IMR-90 (cell line): ENCODE measurements around the gene INSM1.

Experiments used
- BHLHE40 ChIP-seq: fragments of 150-350 bp; IDR thresholded peaks from 2 replicates; pipeline ENCODE4 v1.6.1; 2016; ENCODE audit warnings: mild to moderate bottlenecking, low read depth, low read length
- CTCF ChIP-seq: conservative IDR thresholded peaks from 2 replicates; pipeline ENCODE4 v1.5.1; 2012; ENCODE audit warnings: mild to moderate bottlenecking, low read depth, low read length, improper control_type of control experiment
- ELK1 ChIP-seq: fragments of 150-350 bp; IDR thresholded peaks from 2 replicates; pipeline ENCODE4 v1.6.1; 2016; ENCODE audit warnings: low read depth, mild to moderate bottlenecking, low read length, moderate library complexity, borderline replicate concordance
- MAFK ChIP-seq: IDR thresholded peaks from 2 replicates; pipeline ENCODE4 v1.6.1; 2012; ENCODE audit warnings: low read depth, low read length, improper control_type of control experiment
- MXI1 ChIP-seq: IDR thresholded peaks from 2 replicates; pipeline ENCODE4 v1.6.1; 2012; ENCODE audit warnings: low read depth, mild to moderate bottlenecking, low read length, moderate library complexity, borderline replicate concordance
- POLR2A ChIP-seq: IDR thresholded peaks from 2 replicates; pipeline ENCODE4 v1.6.1; 2012; ENCODE audit warnings: mild to moderate bottlenecking, low read depth, low read length
- RFX5 ChIP-seq: IDR thresholded peaks from 2 replicates; pipeline ENCODE4 v1.8.0; 2012; ENCODE audit warnings: low read depth, mild to moderate bottlenecking, low read length, moderate library complexity
- SMC3 ChIP-seq: fragments of 150-350 bp; IDR thresholded peaks from 2 replicates; pipeline ENCODE4 v1.6.1; 2016; ENCODE audit warnings: low read depth, mild to moderate bottlenecking, antibody characterized with exemption, low read length, moderate library complexity

- no peak for TF ChIP-seq CTCF
- TF ChIP-seq MXI1, result no peak
- no peak for TF ChIP-seq MAFK
- no peak for TF ChIP-seq POLR2A
- no peak for TF ChIP-seq BHLHE40
- TF ChIP-seq SMC3, result no peak
- TF ChIP-seq RFX5, result no peak
- no peak for TF ChIP-seq ELK1
Observed at GRCh38 chr20:20321917-20322316, 46.0 kb upstream of the INSM1 start.
